ENCODE data around the gene KCNS3.
A peak's percentile ranks its signal among the peaks of the same experiment; 100 is the strongest.

The KCNS3 gene

DNA sequence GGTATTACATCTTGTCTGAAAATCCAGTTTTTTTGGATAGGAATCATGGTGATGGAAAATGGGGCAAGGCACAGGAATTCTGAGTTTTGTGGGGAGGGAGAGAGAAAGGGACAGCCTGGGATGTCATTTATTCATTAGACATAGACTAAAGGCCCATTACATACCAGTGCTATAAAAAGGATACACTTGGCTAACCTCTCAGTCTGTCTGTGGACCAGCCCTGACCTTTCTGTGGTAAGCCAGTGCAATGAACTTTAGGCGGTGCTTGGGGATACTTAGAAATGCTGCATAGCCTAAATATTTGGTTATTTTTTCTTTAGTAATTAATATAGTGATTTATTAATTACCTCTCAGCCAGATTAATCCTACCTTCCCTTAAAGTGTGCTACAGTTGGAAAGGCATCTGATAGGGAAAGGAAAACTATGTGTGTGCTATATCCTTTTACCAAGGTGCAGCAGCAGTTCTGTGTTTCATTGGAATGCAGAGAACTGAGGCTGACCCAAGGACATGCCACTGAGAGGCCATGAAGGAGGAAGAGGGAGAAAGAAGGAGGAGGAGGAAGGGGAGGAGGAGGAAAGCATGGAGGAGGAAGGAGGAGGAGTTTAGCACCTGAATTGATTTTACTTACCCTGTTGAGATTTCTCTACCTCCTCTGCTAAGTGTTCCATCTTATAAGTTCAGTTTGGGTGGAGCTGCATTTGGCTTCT lies 37.5 kb downstream of the KCNS3 start:
- H3K4me2 ChIP-seq (ENCODE audit: low read depth, low read length, poor library complexity, severe bottlenecking) = no peak overlapping the region

DNA sequence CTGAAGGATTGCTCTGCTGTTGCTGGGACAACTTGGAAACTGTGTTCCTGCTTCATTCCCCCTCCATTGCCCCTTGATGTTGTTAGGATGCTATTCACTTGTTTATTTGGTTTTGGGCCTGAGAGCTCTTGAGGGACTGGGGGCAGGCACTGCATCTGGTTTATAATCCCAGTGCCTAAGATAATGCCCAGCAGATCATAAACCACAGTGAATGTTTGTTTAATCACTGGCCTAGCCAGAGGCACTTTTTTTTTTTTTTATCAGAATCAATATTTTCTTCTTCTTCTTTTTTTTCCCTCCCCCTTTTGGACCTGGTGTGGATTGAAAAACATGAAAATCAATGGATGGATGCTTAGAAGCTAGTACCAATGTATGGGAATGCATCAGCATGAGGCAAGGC lies 38.1 kb downstream of the KCNS3 start:
- Histone ChIP-seq H3K9me2 (replicated peaks; ENCODE audit: low read depth, low read length) (no peaks in the 10 kb centered on the region), H3K9ac (ENCODE audit: low read depth, low read length, poor library complexity, severe bottlenecking) (no peak overlapping the region), H3F3A (ENCODE audit: low read depth) (no peaks in the 10 kb centered on the region), H3K4me2 (ENCODE audit: low read depth, low read length, poor library complexity, severe bottlenecking) (no peak overlapping the region), H3K79me2 (ENCODE audit: insufficient read depth, low read length) (no peaks in the 10 kb centered on the region), H3K36me3 (ENCODE audit: insufficient read depth, low read length) (no peaks in the 10 kb centered on the region), H4K20me1 (ENCODE audit: insufficient read depth, low read length, poor library complexity, severe bottlenecking) (no peaks in the 10 kb centered on the region), H3K9me3 (ENCODE audit: insufficient read depth, low read depth, low read length) (no peaks in the 10 kb centered on the region), H3K4me1 (ENCODE audit: insufficient read depth, low read length, poor library complexity, severe bottlenecking) (no peaks in the 10 kb centered on the region), H3K4me3 (ENCODE audit: low read length, poor library complexity, severe bottlenecking) (no peak overlapping the region), H3K27me3 (ENCODE audit: insufficient read depth, low read length, poor library complexity, severe bottlenecking) (no peaks in the 10 kb centered on the region), H2AFZ (ENCODE audit: low read length) (no peak overlapping the region)
- TF ChIP-seq CTCF (conservative IDR thresholded peaks at IDR 0.05; ENCODE audit: low read length) (no peak), EZH2phosphoT487 (IDR thresholded peaks at IDR 0.05; ENCODE audit: borderline replicate concordance) (no peak)

More for the DNA sequence above, 37.5 kb downstream of the KCNS3 start:
- no peaks in the 10 kb centered on the region for H3K4me1 ChIP-seq (ENCODE audit: insufficient read depth, low read length, poor library complexity, severe bottlenecking)
- no peaks in the 10 kb centered on the region for H3K36me3 ChIP-seq (ENCODE audit: insufficient read depth, low read length)
- no peaks in the 10 kb centered on the region for H3K9me3 ChIP-seq (ENCODE audit: insufficient read depth, low read depth, low read length)
- H3K9me2 ChIP-seq (replicated peaks; ENCODE audit: low read depth, low read length) = no peaks in the 10 kb centered on the region
- no peak overlapping the region for H3K9ac ChIP-seq (ENCODE audit: low read depth, low read length, poor library complexity, severe bottlenecking)
- H3K27me3 ChIP-seq (ENCODE audit: insufficient read depth, low read length, poor library complexity, severe bottlenecking) = no peaks in the 10 kb centered on the region
- H3K4me3 ChIP-seq (ENCODE audit: low read length, poor library complexity, severe bottlenecking) = no peak overlapping the region
- no peaks in the 10 kb centered on the region for H3K79me2 ChIP-seq (ENCODE audit: insufficient read depth, low read length)
- no peak for TF ChIP-seq EZH2phosphoT487 (IDR thresholded peaks at IDR 0.05; ENCODE audit: borderline replicate concordance)
- no peaks in the 10 kb centered on the region for H3F3A ChIP-seq (ENCODE audit: low read depth)
- no peaks in the 10 kb centered on the region for H4K20me1 ChIP-seq (ENCODE audit: insufficient read depth, low read length, poor library complexity, severe bottlenecking)
- H2AFZ ChIP-seq (ENCODE audit: low read length) = no peak overlapping the region

- Histone ChIP-seq H3F3A (ENCODE audit: low read depth) (no peaks in the 10 kb centered on the region), H3K9me3 (ENCODE audit: insufficient read depth, low read depth, low read length) (no peaks in the 10 kb centered on the region), H3K36me3 (ENCODE audit: insufficient read depth, low read length) (no peaks in the 10 kb centered on the region), H3K4me1 (ENCODE audit: insufficient read depth, low read length, poor library complexity, severe bottlenecking) (no peaks in the 10 kb centered on the region), H3K4me2 (ENCODE audit: low read depth, low read length, poor library complexity, severe bottlenecking) (no peak overlapping the region), H3K9me2 (replicated peaks; ENCODE audit: low read depth, low read length) (no peaks in the 10 kb centered on the region), H4K20me1 (ENCODE audit: insufficient read depth, low read length, poor library complexity, severe bottlenecking) (no peaks in the 10 kb centered on the region), H3K79me2 (ENCODE audit: insufficient read depth, low read length) (no peaks in the 10 kb centered on the region), H2AFZ (ENCODE audit: low read length) (0 out of 2 replicates have a peak overlapping the region, but pooled peaks have one; percentile 59), H3K27me3 (ENCODE audit: insufficient read depth, low read length, poor library complexity, severe bottlenecking) (no peaks in the 10 kb centered on the region), H3K4me3 (ENCODE audit: low read length, poor library complexity, severe bottlenecking) (no peak overlapping the region), H3K9ac (ENCODE audit: low read depth, low read length, poor library complexity, severe bottlenecking) (no peak overlapping the region)
- peak; percentile 28; the same call in 1 of the 2 replicates for TF ChIP-seq CTCF (conservative IDR thresholded peaks at IDR 0.05; ENCODE audit: low read length)
- no peak for TF ChIP-seq EZH2phosphoT487 (IDR thresholded peaks at IDR 0.05; ENCODE audit: borderline replicate concordance)
Measured at GRCh38 chr2:17918789-17919188, 40.3 kb downstream of the KCNS3 start.

DNA sequence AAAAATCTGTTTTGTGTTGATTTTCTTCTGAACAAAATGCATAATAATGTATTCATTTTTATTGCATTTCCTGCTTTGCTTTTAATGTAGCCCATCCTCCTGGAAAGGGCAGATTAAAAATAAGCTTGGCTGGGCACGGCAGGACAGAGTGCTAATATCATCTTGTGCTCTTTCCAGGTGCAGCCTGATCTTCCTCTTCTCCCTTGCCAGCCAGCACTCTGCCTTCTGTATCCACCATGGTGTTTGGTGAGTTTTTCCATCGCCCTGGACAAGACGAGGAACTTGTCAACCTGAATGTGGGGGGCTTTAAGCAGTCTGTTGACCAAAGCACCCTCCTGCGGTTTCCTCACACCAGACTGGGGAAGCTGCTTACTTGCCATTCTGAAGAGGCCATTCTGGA lies 52.3 kb downstream of the KCNS3 start:
- no peaks in the 10 kb centered on the region for H3F3A ChIP-seq (ENCODE audit: low read depth)
- no peaks in the 10 kb centered on the region for H3K9me3 ChIP-seq (ENCODE audit: insufficient read depth, low read depth, low read length)
- no peaks in the 10 kb centered on the region for H3K36me3 ChIP-seq (ENCODE audit: insufficient read depth, low read length)
- no peaks in the 10 kb centered on the region for H3K27me3 ChIP-seq (ENCODE audit: insufficient read depth, low read length, poor library complexity, severe bottlenecking)
- no peak for TF ChIP-seq CTCF (conservative IDR thresholded peaks at IDR 0.05; ENCODE audit: low read length)
- no peak for TF ChIP-seq EZH2phosphoT487 (IDR thresholded peaks at IDR 0.05; ENCODE audit: borderline replicate concordance)
- H3K79me2 ChIP-seq (ENCODE audit: insufficient read depth, low read length) = no peaks in the 10 kb centered on the region
- no peak overlapping the region for H3K9ac ChIP-seq (ENCODE audit: low read depth, low read length, poor library complexity, severe bottlenecking)
- H3K4me3 ChIP-seq (ENCODE audit: low read length, poor library complexity, severe bottlenecking) = no peak overlapping the region
- H3K9me2 ChIP-seq (replicated peaks; ENCODE audit: low read depth, low read length) = no peaks in the 10 kb centered on the region
- H4K20me1 ChIP-seq (ENCODE audit: insufficient read depth, low read length, poor library complexity, severe bottlenecking) = no peaks in the 10 kb centered on the region
- H3K4me2 ChIP-seq (ENCODE audit: low read depth, low read length, poor library complexity, severe bottlenecking) = no peak overlapping the region
- H3K4me1 ChIP-seq (ENCODE audit: insufficient read depth, low read length, poor library complexity, severe bottlenecking) = no peaks in the 10 kb centered on the region
- H2AFZ ChIP-seq (ENCODE audit: low read length) = no peak overlapping the region

Data from Loucy (cell line).